Mononuclear cell (primary cell): ENCODE measurements around the gene RPL11. TPM values are rescaled to one million over a fixed set of nuclear protein-coding genes. Genes with fewer than 3 reads are reported as not detected.
A peak's percentile ranks its signal among the peaks of the same experiment; 100 is the strongest.
"Not testable (repeated sequence)": the region's sequence is repeated elsewhere in the genome, so short reads cannot be mapped to it uniquely, and the experiment has no call there.

Source experiments
- H3K27me3 ChIP-seq: 2 replicates; pipeline ENCODE4 v1.6.0; 2011; ENCODE audit warnings: low read length, control low read depth; ENCODE audit not compliant: insufficient read depth
- H3K4me1 ChIP-seq: 2 replicates; pipeline ENCODE4 v1.5.1; 2011; ENCODE audit warnings: mild to moderate bottlenecking, low read length, control low read depth; ENCODE audit not compliant: insufficient read depth
- H3K4me3 ChIP-seq: 2 replicates; pipeline ENCODE4 v1.5.1; 2011; ENCODE audit warnings: mild to moderate bottlenecking, low read length, moderate library complexity
- H3K9me3 ChIP-seq: 2 replicates; pipeline ENCODE4 v1.5.1; 2011; ENCODE audit warnings: low read depth, mild to moderate bottlenecking, control low read depth, low read length
- total RNA-seq: library from RNA; depleted of rRNA; stranded (reverse); fragments of >200 nt; gene quantifications from one replicate; pipeline ENCODE4 v1.2.3, GENCODE V29; 2012

The RPL11 gene
- total RNA-seq, 1 donor = 2,123 TPM

DNA sequence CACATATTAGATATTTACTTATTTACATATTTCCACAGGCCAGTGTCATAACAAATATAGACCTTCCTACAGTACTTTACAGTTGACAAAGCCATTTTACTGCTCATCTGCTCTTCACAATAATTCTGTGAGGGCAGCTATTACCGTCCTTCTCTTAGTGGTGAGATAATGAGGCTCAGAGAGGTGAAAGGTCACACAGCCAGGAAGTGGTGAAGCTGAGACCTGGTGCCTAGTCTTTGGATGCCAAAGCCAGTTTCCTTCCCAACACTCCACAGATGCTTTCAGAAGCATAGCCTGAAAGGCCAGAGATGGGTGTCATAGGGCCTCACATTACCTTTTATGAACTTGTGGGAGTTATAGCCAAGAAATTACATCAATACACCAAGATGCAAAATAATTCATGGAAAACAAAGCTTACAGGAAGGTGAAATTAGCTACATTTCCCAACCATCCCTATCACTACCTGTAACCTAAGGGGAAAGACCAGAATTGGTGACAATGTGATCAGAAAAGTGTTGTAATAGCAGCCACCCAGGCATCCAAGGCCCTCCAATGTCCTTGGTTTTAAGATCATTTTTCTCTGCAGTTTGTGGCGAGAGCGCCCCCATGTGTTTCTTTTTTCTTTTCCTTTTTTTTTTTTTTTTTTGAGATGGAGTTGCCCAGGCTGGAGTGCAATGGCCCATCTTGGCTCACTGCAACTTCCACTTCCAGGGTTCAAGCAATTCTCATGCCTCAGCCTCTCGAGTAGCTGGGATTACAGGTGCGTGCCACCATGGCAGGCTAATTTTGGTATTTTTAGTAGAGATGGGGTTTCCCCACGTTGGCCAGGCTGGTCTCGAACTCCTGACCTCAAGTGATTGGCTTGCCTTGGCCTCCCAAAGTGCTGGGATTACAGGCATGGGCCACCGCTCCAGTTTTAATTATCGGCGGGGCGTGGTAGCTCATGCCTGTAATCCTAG lies 26.5 kb upstream of the RPL11 start:
- H3K4me3 ChIP-seq = no peak overlapping the region
- H3K4me1 ChIP-seq = no peaks in the 10 kb centered on the region

DNA sequence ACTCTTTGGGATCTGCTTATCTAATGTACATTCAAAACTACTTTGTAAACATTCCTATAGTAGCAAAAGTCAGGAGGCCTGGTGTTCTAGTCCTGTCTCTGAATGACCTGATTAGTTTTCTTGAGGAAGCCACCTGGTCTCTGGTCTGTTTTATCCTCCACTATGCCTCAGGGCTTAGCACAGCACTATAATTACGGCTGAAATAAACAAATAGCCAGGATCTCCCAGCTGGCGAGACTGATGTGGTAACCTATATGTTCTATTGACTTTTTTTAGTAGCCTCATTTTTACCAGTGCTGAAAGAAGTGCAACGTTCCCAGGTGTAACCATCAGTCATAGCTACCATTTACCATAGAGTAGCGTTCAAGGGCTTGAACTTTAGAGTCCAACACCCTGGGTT lies 24.2 kb upstream of the RPL11 start:
- Histone ChIP-seq H3K4me3 (no peak overlapping the region), H3K4me1 (no peaks in the 10 kb centered on the region), H3K27me3 (no peaks in the 10 kb centered on the region), H3K9me3 (no peaks in the 10 kb centered on the region)

More for the DNA sequence above, 26.5 kb upstream of the RPL11 start:
- Histone ChIP-seq H3K27me3 (no peaks in the 10 kb centered on the region), H3K9me3 (no peaks in the 10 kb centered on the region)

DNA sequence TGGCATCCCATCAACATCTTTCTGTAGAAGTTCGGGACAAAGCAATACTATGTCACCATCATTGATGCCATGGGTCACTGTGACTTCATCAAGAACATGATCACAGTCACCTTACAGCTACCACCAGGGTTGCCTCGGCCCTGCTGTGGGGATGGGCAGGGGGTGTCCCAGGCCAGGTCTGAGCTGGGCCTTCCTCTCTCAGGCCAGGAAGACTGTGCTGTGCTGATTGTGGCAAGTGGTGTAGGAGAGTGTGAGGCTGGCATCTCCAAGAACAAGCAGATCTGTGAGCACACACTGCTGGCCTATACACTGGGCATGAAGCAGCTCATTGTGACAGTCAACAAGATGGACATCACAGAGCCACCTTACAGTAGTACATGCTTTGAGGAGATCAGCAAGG lies 20.9 kb upstream of the RPL11 start:
- no peak overlapping the region for H3K4me3 ChIP-seq
- H3K9me3 ChIP-seq = no peaks in the 10 kb centered on the region
- no peaks in the 10 kb centered on the region for H3K4me1 ChIP-seq

DNA sequence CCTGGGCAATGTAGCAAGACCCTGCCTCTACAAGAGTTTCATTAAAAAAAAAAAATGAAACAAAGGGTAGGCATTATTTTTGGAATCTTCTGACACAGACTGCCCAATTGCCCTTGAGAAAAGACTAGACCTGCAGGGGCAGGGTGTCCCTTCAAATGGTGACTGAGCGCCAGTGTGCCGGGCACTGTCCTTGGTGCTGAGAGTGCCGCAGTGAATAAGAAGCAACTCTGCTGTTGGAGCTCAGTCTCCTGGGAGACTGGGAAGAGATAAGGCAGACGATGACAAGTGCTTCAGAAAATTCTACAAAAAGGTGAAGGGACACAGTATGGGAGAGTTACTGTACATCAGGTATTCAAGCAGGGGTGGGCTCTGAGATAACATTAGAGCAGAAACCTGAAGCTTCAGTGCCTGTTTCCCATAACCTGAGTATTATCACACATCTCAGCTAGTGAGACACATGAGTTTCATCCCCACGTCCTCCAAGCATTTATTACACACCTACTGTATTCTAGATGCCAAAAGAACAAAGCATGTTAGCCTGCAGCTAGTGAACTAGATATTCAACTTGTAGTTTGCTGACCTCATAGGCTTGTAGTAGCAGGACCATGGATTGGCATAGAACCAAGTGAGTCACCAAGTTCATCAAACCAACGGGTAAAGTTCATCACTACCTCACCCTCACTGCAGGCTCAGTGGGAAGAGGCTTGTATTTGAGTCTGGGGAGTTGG lies 18.4 kb upstream of the RPL11 start:
- H3K27me3 ChIP-seq = peaks cover 2% of the 10 kb centered on the region
- H3K9me3 ChIP-seq = no peaks in the 10 kb centered on the region
- H3K4me1 ChIP-seq = no peaks in the 10 kb centered on the region
- no peak overlapping the region for H3K4me3 ChIP-seq

More for the DNA sequence above, 20.9 kb upstream of the RPL11 start:
- peaks cover 2% of the 10 kb centered on the region for H3K27me3 ChIP-seq

DNA sequence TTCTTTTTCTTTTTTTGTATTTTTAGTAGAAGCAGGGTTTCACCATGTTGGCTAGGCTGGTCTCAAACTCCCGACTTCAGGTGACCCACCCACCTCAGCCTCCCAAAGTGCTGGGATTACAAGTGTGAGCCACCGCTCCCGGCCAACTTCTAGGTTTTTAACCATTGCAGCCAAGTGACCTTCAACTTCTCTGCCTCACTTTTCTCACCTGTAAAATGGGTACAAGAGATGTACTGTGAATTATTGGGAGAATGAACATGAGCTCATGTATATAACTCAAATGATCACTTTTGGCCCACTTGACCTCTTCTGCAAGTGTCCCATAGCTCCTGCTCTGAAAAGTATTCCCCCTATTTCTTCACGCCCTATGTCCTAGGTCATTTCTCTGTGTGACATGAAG lies 11.8 kb upstream of the RPL11 start:
- Histone ChIP-seq H3K9me3 (no peaks in the 10 kb centered on the region), H3K4me3 (no peak overlapping the region), H3K27me3 (no peaks in the 10 kb centered on the region)

DNA sequence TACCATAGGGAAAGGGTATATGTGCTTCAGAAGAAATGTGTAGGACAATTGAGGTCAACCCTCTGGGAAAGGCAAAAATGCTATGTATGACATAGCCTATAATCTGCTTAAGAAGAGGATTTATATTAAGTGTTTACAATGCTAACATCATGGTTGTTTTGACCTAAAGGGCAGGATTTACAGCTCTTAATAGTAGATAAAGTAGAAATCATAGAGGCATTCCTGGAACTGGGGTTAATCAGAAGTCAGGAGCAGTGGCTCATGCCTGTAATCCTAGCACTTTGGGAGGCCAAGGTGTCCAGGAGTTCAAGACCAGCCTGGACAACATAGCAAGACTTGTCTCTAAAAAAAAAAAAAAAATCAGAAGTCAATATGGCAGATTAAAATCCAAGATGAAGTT lies 8.7 kb upstream of the RPL11 start:
- Histone ChIP-seq H3K27me3 (no peaks in the 10 kb centered on the region), H3K4me1 (no peaks in the 10 kb centered on the region), H3K4me3 (no peak overlapping the region), H3K9me3 (no peaks in the 10 kb centered on the region)

More for the DNA sequence above, 11.8 kb upstream of the RPL11 start:
- H3K4me1 ChIP-seq = no peaks in the 10 kb centered on the region

DNA sequence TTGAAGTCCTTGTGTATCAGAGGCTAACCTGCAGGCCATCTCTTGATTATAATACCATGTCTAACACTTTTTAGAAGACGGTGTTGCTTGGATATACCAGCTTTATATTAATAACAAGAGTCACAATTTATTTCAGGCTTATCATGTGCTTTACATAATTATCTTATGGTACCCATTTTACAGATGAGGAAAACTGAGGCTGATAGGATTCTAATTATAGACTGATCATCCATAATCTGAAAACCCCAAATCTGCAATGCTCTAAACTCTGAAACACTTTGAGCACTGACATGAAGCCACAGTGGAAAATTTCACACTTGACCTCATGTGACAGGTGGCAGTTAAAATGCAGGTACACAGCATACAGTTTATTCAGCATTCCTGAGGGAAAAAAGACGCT lies 7.2 kb upstream of the RPL11 start:
- Histone ChIP-seq H3K4me3 (no peak overlapping the region), H3K9me3 (no peaks in the 10 kb centered on the region), H3K4me1 (no peaks in the 10 kb centered on the region), H3K27me3 (no peaks in the 10 kb centered on the region)

DNA sequence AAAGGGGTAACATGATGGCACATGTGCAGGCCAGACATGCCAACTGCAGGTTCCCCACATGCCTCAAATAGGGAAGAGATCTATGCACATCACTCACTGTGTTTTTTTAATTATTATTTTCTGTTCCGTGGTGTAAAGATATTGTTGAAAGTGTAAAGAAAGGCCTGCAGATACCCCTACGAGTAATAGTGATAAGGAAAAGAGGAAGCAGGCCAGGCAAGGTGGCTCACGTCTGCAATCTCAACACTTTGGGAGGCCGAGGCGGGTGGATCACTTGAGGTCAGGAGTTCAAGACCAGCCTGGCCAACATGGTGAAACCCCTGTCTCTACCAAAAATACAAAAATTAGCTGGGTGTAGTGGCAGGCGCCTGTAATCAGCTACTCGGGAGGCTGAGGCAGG lies 6.4 kb upstream of the RPL11 start:
- H3K4me3 ChIP-seq, H3K4me1 ChIP-seq, H3K9me3 ChIP-seq, H3K27me3 ChIP-seq: not testable (repeated sequence)

DNA sequence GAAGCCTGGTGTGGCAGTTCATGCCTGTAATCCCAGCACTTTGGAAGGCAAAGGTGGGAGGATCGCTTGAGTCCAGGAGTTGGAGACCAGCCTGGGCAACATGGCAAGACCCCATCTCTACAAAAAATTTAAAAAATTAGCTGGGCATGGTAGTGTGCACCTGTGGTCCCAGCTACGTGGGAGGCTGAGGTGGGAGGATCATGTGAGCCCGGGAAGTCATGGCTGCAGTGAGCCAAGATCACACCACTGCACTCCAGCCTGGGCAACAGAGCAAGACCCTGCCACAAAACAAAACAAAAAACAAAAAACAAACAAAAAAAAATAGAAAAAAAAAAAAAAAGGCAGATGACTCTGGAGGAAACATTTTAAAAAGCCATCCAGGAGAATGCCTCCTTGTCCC lies 3.9 kb upstream of the RPL11 start:
- not testable (repeated sequence) for H3K27me3 ChIP-seq, H3K4me3 ChIP-seq, H3K9me3 ChIP-seq, H3K4me1 ChIP-seq

DNA sequence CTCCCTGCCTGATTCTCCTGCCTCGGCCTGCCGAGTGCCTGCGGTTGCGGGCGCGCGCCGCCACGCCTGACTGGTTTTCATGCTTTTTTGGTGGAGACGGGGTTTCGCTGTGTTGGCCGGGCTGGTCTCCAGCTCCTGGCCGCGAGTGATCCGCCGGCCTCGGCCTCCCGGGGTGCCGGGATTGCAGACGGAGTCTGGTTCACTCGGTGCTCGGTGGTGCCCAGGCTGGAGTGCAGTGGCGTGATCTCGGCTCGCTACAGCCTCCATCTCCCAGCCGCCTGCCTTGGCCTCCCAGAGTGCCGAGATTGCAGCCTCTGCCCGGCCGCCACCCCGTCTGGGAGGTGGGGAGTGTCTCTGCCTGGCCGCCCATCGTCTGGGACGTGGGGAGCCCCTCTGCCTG lies 3.3 kb upstream of the RPL11 start:
- not testable (repeated sequence) for H3K4me3 ChIP-seq, H3K27me3 ChIP-seq, H3K9me3 ChIP-seq
- H3K4me1 ChIP-seq = peaks cover 13% of the 10 kb centered on the region

DNA sequence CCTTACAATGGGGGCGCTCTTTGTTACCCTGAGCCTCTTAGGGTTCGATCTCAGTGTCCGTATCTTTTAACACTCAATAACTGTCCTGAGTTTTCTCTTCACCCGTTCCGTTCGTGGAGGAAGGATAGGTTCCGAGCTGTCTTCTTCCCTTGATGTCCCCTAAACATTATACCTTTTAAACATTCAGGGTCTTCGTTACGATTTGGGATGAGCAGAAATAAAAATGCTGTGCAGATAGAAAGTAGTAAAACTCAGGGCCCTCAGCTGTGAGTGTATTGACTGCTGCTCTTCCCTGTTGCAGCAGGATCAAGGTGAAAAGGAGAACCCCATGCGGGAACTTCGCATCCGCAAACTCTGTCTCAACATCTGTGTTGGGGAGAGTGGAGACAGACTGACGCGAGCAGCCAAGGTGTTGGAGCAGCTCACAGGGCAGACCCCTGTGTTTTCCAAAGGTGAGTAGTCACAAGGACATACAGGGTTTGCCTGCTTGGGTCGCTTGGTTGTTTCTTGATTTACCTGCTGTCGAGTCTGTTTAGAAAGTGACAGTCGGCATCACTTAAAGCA lies 784 bp downstream of the RPL11 start:
- H3K9me3 ChIP-seq = no peaks in the 10 kb centered on the region
- peak overlapping the region; percentile 73 for H3K4me3 ChIP-seq
- peaks cover 38% of the 10 kb centered on the region for H3K4me1 ChIP-seq
- H3K27me3 ChIP-seq = no peaks in the 10 kb centered on the region

DNA sequence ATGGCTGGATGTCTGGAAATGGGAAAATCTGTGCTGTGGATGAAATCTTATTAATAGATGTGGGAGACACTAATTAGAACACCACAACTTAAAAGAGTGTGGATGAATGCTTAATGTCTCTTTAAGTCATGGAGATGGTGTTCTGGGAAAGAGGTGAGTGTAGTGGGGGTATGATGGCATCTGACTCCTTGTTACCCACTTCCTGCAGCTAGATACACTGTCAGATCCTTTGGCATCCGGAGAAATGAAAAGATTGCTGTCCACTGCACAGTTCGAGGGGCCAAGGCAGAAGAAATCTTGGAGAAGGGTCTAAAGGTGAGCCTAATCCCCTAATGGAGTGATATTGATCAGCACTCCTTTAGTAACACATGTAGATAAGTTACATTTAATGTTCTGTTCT lies 2.0 kb downstream of the RPL11 start:
- Histone ChIP-seq H3K4me1 (peaks cover 38% of the 10 kb centered on the region), H3K9me3 (no peaks in the 10 kb centered on the region), H3K27me3 (no peaks in the 10 kb centered on the region), H3K4me3 (no peak overlapping the region)

DNA sequence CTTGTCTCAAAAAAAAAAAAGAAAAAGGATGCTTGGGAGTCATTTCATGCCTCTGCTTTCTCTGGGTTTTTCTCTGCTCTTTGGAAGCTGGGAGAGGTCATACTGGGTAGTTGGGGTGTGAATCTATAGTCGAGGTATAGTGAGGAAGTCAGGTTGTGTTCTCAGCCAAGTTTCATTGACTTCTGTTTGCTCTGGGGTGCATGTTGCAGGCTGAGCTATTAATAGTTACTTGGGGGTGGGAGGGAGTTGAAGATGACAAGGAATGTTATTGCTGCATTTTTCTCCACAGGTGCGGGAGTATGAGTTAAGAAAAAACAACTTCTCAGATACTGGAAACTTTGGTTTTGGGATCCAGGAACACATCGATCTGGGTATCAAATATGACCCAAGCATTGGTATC lies 2.8 kb downstream of the RPL11 start:
- H3K4me1 ChIP-seq = peaks cover 38% of the 10 kb centered on the region
- no peaks in the 10 kb centered on the region for H3K9me3 ChIP-seq
- no peaks in the 10 kb centered on the region for H3K27me3 ChIP-seq
- H3K4me3 ChIP-seq = no peak overlapping the region

DNA sequence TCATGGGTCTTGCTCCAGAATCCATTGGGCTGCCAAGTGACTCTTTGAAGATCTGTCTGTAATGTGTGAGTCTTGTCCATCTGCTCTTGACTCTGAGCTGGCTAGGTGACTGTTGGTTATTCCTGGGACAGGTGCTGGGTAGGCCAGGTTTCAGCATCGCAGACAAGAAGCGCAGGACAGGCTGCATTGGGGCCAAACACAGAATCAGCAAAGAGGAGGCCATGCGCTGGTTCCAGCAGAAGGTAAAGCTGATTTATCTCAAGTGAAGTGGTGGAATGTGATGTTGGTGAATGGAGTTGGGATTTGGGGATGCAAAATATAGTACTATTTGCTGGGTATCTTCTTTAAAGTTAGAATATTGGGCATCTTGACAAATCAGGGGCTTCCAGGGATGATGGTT lies 4.1 kb downstream of the RPL11 start:
- H3K9me3 ChIP-seq = no peaks in the 10 kb centered on the region
- H3K27me3 ChIP-seq = no peaks in the 10 kb centered on the region
- H3K4me1 ChIP-seq = peaks cover 38% of the 10 kb centered on the region
- H3K4me3 ChIP-seq = no peak overlapping the region

DNA sequence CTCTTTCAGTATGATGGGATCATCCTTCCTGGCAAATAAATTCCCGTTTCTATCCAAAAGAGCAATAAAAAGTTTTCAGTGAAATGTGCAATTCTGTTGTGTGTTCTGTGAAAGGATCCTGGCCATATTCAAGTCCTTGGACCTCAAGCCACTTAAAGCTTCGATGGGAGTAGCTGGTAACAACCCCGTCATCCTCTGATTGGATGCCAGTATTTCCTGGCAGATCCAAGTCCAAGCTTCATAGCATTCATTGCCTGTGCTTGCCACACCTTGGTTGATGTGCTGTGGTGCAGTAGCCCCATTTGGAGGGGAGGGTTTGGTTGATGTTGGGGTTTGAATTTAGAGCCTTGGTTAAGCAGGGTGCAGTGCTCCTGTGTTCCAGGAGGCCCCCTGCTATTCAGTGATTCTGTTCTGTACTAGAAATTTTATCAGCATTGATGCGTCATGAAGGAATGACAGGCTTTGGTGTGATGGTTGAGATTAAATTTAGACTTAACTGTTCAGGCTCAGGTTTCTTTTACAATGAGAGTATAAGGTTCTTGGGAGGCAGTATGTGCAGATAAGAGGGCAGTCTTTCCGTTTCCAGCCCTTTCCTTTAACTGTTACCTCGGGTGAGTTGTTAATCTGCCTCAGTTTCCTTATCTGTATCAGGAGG lies 4.9 kb downstream of the RPL11 start:
- H3K4me3 ChIP-seq = no peak overlapping the region
- no peaks in the 10 kb centered on the region for H3K9me3 ChIP-seq
- peaks cover 42% of the 10 kb centered on the region for H3K4me1 ChIP-seq
- H3K27me3 ChIP-seq = no peaks in the 10 kb centered on the region
